Measurements from ENCODE around the gene TMEM132D.

TMEM132D gene

GRCh38 chr12:129169928-129170327 lies 733.9 kb downstream of the TMEM132D start:
- H3K9me3 ChIP-seq (ENCODE audit: low read length) = no peaks in the 10 kb centered on the region
- no peaks in the 10 kb centered on the region for H3K36me3 ChIP-seq (ENCODE audit: insufficient read depth, low read length)
- H3K27ac ChIP-seq (ENCODE audit: low read depth, low read length, poor library complexity, severe bottlenecking) = no peak overlapping the region
- H3K9me2 ChIP-seq (ENCODE audit: low read depth, low read length) = no peaks in the 10 kb centered on the region
- H3F3A ChIP-seq (ENCODE audit: insufficient read depth, low read length) = no peaks in the 10 kb centered on the region
- H3K9ac ChIP-seq (ENCODE audit: low read length) = no peak overlapping the region
- H3K4me3 ChIP-seq (ENCODE audit: low read depth, low read length, poor library complexity, severe bottlenecking) = no peak overlapping the region
- no peaks in the 10 kb centered on the region for H3K79me2 ChIP-seq (ENCODE audit: insufficient read depth, low read length)
- H4K20me1 ChIP-seq (ENCODE audit: insufficient read depth, low read length) = no peaks in the 10 kb centered on the region
- H3K4me1 ChIP-seq (ENCODE audit: insufficient read depth, low read length, severe bottlenecking) = no peaks in the 10 kb centered on the region
- TF ChIP-seq CTCF (IDR thresholded peaks at IDR 0.05; ENCODE audit: low read length) (no peak), EZH2 (IDR thresholded peaks at IDR 0.05; ENCODE audit: borderline replicate concordance, low read length) (no peak)
- H2AFZ ChIP-seq (ENCODE audit: low read length) = no peak overlapping the region
- H3K27me3 ChIP-seq (ENCODE audit: insufficient read depth, low read length) = no peaks in the 10 kb centered on the region
- no peak overlapping the region for H3K4me2 ChIP-seq (ENCODE audit: low read length)

- no peaks in the 10 kb centered on the region for H3K4me1 ChIP-seq (ENCODE audit: insufficient read depth, low read length, severe bottlenecking)
- no peaks in the 10 kb centered on the region for H4K20me1 ChIP-seq (ENCODE audit: insufficient read depth, low read length)
- no peak overlapping the region for H3K4me3 ChIP-seq (ENCODE audit: low read depth, low read length, poor library complexity, severe bottlenecking)
- H3K36me3 ChIP-seq (ENCODE audit: insufficient read depth, low read length) = no peaks in the 10 kb centered on the region
- H3K9ac ChIP-seq (ENCODE audit: low read length) = no peak overlapping the region
- no peaks in the 10 kb centered on the region for H3K79me2 ChIP-seq (ENCODE audit: insufficient read depth, low read length)
- no peak overlapping the region for H2AFZ ChIP-seq (ENCODE audit: low read length)
- H3K9me2 ChIP-seq (ENCODE audit: low read depth, low read length) = no peaks in the 10 kb centered on the region
- H3K27me3 ChIP-seq (ENCODE audit: insufficient read depth, low read length) = no peaks in the 10 kb centered on the region
- no peak for TF ChIP-seq CTCF (IDR thresholded peaks at IDR 0.05; ENCODE audit: low read length)
- TF ChIP-seq EZH2 (IDR thresholded peaks at IDR 0.05; ENCODE audit: borderline replicate concordance, low read length) = no peak
- no peak overlapping the region for H3K27ac ChIP-seq (ENCODE audit: low read depth, low read length, poor library complexity, severe bottlenecking)
- no peaks in the 10 kb centered on the region for H3F3A ChIP-seq (ENCODE audit: insufficient read depth, low read length)
- no peak overlapping the region for H3K4me2 ChIP-seq (ENCODE audit: low read length)
- no peaks in the 10 kb centered on the region for H3K9me3 ChIP-seq (ENCODE audit: low read length)
These were observed 740.0 kb downstream of the TMEM132D start for GRCh38 chr12:129163861-129164260.

- Histone ChIP-seq H4K20me1 (ENCODE audit: insufficient read depth, low read length) (no peaks in the 10 kb centered on the region), H3K9me2 (ENCODE audit: low read depth, low read length) (no peaks in the 10 kb centered on the region), H3F3A (ENCODE audit: insufficient read depth, low read length) (no peaks in the 10 kb centered on the region), H3K4me3 (ENCODE audit: low read depth, low read length, poor library complexity, severe bottlenecking) (no peak overlapping the region), H2AFZ (ENCODE audit: low read length) (no peak overlapping the region), H3K27me3 (ENCODE audit: insufficient read depth, low read length) (no peaks in the 10 kb centered on the region), H3K27ac (ENCODE audit: low read depth, low read length, poor library complexity, severe bottlenecking) (no peak overlapping the region), H3K4me1 (ENCODE audit: insufficient read depth, low read length, severe bottlenecking) (no peaks in the 10 kb centered on the region), H3K9ac (ENCODE audit: low read length) (no peak overlapping the region), H3K36me3 (ENCODE audit: insufficient read depth, low read length) (no peaks in the 10 kb centered on the region), H3K9me3 (ENCODE audit: low read length) (no peaks in the 10 kb centered on the region), H3K79me2 (ENCODE audit: insufficient read depth, low read length) (no peaks in the 10 kb centered on the region), H3K4me2 (ENCODE audit: low read length) (no peak overlapping the region)
- no peak for TF ChIP-seq CTCF (IDR thresholded peaks at IDR 0.05; ENCODE audit: low read length)
- no peak for TF ChIP-seq EZH2 (IDR thresholded peaks at IDR 0.05; ENCODE audit: borderline replicate concordance, low read length)
These were observed 740.4 kb downstream of the TMEM132D start for GRCh38 chr12:129163461-129163860.
